ENCODE results near the gene NAV2.

NAV2 gene

DNA sequence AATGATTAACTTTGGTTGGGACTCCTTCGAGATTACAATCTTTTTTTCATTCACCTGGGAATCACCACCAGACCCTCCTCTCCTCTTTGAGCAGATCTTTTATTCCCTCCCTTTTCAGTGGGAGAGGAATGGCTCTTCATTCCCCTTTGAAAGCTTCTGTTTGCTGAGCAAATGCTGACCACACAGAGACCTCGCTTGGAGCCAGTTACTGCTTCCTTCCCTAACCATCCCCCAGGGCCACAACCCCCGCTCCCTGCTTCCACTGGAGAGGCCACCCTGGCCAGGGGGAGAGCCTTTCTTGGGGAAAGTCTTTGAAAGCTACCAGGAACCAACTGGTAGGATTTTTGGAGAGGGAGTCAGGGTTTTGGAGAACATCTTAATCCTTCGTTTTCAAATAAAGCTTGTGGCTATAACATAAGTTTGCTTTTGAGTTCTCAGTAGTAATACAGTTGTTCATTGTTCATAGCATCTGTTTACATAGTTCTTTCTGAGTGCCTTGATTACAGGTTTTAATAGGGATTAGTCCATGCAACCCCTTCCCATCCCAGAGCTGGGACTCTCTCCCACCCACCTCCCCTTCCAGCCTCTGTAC, 309.2 kb downstream of the NAV2 start:
- DNase-seq (ENCODE audit: low read depth): no peak

DNA sequence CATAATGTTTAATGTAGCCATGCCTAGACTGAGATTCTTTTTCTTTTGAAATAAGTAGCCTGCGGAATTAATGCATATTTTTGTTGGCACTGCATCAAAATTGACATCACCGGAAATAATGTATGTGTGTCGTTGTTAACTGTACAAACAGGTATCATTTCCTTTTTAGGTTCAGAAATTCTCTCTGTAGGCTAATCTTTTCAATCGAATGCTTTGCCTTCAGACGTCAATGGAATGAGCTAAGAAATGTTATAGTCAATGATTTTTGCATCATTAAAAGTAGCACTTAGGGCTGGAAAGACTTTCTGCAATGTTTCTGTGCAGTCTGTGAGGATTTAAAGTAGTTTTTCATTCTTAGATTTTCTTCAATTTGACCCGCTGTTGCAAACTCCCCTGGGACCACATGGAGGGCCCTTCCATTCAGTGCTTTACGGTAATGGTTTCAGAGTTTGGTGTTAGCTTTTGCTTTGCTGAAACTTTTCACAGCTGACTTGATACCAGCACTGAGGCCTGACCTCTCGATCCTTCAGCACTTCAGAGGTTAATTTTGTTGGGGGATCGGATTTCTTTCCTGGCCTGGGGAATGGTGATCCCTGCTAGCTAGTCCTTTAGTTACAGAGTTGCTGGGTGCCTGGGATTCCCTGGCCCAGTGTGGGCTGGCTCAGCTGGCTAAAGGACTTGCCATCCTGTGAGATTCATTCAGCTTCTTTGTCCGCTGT, 309.9 kb downstream of the NAV2 start:
- no peak for DNase-seq (ENCODE audit: low read depth)

DNA sequence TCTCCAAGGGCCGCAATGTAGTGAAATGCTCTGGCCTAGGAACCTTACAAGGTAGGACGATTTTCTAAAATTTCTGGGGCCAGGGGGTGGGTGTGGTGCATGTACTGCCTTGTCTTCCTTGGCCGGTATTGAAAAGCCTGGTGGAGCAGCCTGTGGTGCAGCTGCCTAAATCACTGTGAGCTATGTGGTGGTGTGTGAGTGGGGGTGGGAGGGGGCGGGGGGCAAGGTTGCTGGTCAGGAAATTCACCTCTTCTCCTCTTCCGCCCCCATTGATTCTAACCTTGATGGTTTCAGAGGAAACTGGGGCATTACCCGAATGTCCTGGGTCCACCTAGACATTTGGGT, 310.4 kb downstream of the NAV2 start:
- no peak for DNase-seq (ENCODE audit: low read depth)

DNA sequence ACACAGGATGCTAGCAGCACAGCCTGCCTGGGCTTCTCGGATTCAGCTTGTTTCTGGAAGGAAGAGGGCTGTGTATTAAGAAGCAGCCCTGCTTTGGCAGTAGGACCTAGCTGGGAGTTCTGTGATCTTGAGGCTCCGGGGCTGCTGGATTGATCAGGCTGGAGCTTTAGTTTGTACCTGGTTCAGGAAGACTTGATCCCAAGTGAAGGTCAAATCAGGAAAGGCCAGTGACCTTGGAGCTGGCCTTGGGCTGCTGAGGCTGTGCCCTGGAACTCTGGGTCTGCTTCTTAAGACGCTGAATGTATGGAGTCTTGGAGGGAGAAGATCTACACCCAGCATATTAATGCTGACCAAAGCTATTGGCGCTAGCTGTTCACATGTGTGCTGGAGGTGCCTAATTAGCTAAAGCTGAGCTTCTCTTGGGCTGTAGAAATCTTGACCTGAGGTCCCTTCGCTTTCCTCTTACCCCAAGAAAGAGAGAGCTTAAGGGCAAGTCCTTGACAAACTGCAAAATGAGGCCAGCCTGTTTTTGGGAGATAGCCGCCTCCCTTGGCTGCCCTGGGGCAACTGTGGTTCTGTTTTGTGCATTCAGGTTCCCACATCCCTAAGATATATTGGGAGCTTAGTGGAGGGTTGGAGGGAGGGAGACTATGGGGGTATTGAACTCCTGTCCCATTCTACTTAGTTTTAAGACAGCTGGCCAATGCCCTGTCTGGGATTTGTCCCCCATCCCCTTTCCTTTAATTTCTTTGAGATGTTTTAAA, 311.7 kb downstream of the NAV2 start:
- no peak for DNase-seq (ENCODE audit: low read depth)

DNA sequence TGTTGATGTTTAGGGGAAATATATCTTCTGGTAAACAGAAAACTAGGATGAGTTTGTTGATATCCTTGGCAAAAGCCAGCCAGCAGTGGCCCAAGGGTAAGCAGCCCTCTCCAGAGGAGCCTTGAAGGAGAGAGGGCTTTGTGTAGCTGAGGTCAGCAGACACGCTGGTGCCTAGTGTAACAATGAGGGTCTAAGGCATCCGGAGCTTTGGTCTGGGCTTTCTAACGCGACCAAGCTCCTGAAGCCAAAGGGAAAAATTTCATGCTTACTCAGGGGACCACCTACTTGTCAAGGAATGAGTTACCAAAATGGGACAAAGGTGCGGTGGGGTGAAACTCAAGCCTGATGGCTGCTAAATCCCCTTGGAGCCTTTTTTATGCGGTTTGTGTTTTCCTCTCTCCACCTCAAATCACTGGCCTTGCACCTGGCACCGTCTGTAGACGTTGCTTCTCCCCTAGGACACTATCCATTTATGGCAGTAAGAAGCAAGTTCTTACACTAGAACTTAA, 312.7 kb downstream of the NAV2 start:
- no peak for DNase-seq (ENCODE audit: low read depth)

DNA sequence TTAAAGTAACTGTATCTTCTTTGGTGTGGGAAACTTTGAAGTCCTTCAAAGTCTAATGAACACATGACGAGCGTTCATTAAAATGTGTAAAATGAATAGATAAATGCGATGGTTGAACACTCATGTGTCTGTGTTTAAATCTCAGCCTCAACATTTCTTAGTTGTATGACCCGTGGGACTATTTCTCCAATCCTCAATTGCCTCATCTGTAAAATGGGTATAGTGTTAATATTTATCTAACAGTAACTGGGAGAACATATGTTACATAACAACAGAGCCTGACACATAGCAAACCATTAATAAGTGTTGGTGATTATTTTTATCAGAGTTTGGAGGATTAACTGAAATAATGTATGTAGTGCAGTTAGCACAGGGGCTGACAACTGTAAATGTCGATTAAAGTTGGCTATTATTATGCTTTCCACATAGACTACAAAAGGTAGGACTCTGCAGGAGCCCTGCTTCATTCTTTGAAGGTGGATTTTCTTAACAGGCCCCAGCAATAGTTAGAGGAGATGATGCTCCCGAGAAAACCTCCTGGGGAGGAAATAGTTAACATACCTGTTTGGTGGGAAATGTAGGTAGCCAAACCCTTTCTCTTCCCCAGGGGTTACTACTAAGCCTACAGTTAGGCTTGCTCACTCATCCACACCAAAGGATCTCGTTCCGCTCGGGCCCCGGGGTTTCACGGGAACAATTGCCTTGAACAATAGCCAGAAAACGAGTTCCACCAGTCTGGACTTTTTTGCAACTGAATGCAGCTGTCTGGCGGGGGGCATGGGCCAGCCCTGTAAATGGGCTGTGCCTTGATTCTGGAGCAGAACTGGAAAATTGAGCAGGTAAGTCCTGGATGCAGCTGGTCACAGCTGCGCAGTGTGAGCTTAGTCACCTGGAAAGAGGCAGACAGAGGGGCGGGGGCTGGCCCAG, 314.3 kb downstream of the NAV2 start:
- no peak for DNase-seq (ENCODE audit: low read depth)

DNA sequence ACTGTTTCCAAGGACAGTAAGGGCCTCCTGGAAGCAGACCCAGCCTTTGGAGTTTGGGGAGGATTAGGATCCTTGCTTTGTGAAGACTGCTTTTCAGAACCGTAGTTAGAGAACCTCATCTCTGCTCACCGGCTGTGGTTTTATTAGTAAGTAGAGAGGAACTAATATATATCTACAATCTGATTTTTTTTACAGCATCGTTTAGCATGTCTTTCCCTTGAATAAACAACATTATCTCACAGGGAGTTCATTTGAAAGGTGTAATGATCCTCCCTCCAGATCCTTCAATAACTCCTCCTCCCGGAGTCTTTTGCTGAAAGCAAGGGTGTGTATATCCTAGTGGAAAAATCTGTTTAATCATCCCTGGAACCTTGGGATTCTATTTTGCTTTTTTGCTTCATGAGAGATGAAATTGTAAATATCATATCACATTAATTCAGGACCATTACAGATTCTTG, 314.9 kb downstream of the NAV2 start:
- DNase-seq (ENCODE audit: low read depth): no peak

DNA sequence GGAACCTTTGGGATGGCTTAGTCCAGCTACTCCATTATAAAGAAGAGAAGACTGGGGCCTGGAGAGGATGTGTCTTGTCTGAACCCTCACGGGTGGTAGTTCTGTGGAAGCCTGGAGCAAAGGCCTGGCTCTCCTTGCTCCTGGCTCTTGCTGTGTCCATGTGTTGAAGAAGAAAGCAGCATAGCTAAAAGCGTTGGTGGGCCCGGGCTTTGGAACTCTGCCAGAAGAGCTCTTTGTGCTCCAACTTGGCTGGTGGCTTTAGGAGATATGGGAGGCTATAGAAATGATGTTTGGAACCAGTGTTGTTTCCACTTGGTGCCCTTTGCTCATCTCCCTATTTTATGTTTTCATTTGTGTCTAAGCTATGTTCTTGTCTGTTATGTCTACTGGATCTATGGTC, 316.6 kb downstream of the NAV2 start:
- DNase-seq (ENCODE audit: low read depth): no peak

DNA sequence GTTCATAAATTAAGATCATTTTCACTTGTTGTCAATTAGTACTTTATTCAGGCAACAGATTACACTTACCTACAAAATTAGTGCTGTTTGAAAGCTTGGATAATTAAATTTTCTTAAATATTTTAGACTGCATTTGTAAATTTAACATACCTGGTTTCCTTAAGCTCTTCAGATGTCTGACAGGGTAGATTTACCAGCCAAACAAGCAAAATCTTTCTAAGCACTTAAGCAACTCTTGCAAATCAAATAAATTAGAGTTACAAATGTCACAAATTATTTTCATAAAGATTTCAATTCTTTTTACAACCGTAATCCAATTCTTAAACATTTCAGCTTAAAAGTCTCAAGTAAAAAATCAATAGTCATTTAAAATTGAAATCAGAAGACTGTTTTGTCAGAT, 317.8 kb downstream of the NAV2 start:
- no peak for DNase-seq (ENCODE audit: low read depth)

DNA sequence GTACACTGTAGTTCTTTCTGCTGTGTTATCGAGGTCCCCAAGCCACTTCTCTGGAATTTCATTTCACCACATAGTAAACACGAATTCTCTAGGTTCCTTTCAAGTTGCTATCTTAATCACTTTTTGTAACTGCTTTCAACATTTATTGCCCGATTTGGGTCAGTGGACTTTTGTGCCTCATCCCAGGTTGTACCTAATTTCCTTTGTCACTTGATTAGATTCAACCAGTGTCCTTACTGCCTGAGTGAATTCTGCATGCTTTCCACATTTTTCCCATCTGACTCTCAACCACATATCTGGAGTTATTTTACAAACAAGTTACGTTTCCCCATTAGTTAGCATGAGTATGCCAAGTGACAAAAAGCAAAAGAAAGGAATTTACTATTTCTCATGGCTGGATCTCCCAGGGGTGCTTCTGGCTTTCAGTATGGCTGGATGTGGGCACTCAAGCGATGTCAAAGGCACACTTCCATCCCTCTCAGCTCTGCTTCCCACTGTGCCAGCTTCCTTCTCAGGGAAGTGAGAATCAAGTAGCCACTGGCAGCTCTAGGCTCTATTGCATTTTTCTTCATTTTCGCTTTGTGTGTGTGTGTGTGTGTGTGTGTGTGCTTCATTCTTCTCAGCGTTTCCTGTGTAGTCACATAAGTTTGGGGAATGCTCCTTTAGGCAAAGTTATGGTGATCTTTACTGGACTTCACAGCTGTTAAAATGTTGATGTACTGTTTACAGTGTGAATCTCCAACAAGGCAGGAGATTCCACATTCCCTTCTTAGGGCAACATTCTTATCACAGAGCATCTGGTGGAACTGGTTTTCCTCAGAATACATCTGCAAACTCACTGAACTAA, 318.7 kb downstream of the NAV2 start:
- DNase-seq (ENCODE audit: low read depth): no peak

DNA sequence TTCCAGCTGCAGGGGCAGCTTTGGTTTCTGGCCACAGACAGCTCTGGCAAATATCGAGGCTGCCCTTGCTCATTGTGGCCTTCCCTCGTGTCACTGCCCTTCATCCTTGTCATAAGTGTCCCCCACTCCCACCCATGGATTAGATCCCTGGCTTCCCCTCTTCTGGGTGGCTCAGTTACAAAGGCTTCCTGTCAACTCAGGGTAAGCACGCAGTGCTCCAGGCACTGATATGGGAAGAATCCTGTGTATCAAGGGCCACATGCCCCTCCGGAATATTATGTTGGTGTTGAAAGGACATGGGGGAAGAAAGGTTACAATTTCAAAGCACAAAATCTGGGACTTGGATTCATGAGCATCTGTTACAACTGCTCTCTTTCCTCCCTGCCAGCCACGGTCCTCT, 319.5 kb downstream of the NAV2 start:
- DNase-seq (ENCODE audit: low read depth): no peak

DNA sequence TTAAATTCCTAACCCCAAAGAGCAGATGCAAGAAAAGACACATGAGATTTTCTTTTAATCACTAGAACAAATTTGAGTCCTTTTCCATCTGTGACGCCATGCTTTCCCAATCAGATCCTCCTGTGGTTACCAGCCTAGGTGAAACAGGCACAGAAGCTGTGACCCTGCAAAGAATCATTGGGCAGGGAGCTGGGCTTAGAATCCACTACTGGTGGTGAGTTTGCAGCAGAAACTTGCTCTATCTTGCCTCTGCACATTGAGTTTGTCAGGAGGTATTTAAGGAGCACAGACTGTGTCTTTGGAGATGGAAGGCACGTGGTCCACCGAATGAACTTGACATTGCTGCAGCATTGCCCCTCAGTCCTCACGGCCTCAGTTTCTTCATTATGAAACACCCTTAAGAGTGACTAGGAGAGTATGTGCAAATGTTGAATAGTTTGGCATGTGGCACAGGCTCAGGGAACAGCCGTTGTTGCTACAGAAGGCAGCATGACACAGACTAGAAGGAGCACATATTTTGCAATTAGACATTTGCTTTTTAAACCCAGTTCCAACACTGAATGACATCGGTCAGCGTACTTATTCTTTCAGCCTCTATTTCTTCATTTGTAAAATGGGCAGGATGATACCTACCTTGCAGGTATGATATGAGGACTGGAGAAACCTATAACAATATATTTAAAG, 320.1 kb downstream of the NAV2 start:
- no peak for DNase-seq (ENCODE audit: low read depth)

DNA sequence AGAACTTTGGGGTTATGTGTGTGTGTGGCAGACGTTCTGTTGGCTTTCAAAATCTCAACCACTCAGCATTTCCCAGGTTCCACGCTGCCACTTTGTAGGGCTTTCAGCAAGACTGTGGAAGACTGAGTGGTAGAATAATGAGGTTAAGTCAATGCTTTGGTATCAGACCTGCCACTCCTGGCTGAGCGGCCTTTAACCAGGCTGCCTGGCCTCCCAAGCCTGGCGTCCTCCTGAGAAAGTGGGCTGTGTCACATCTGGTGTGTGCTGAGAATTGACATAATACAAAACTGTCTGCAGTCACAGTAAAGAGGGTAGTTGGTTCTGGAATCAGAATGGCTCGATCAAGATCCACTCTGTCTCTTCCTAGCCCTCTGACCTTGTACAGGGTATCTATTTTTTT, 321.2 kb downstream of the NAV2 start:
- no peak for DNase-seq (ENCODE audit: low read depth)

DNA sequence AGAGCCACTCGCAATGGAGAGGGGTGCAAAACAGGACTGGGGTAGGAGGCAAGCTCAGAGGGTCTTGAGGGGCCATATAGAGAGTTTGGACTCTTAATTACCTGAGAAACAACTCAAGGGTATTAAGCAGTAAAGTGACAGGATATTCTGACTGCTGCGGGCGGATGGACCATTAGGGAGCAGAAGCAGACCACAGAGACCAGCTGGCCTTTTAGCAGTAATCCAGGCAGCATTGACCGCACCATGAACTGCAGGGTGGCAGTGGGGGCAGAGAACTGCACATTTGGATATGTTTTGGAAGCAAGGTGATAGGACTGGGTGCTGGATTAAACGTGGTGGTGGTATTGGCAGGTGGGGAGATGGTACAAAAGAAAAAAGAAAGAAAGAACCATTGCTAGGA, 322.3 kb downstream of the NAV2 start:
- DNase-seq (ENCODE audit: low read depth): no peak

DNA sequence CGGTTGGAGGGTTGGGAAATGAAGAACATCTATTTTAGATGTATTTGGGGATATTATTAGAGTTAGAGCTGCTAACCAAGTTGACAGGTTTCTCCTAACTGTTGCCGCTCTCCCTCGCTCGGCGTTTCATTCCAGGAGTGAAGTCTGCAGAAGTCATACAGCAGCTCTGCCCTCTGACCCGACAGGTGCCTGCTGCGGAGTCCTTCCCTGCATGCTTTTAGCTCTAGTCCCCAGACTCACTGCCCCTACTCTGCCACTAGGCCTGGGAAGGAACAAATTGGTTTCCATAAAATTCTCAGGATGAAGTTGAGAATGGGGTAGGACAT, 322.7 kb downstream of the NAV2 start:
- DNase-seq (ENCODE audit: low read depth): no peak

DNA sequence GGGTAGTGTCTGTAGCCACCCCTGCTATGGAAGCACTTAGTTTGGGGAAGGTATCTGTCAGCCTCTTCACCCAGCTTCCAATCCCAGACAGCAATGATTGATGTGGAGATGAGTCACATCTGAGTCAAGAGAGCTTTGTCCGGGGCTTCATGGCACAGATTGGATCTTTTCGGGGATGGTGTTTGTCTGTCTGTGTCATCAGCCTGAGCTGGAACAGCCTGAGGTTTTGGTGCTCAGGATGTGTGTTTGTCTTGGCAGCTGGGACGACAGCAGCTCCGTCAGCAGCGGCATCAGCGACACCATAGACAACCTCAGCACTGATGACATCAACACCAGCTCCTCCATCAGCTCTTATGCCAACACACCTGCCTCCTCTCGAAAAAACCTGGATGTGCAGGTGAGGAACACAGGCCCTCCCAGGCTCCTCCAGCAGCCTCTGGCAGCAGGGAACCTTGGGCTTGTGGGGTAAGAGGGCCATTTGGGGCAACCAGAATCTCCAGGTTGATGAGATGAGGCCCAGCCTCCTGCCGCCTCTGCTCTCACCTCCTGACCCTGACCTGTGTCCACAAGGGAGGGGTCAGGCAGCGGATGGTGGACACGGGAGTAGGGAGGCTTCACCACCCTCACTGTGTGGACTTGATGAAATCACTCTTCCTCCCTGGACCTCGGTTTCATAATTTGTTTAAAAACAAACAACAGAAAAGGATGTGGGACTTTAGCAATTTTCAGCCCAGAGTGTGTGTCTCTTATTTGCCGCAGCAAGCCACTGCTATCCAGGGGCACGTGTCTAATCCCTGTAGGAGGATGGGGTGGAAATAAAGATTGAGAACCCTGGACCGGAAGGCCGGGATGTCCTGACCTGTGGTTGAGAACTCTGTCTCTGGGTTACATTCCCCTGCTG, 323.3 kb downstream of the NAV2 start:
- no peak for DNase-seq (ENCODE audit: low read depth)

DNA sequence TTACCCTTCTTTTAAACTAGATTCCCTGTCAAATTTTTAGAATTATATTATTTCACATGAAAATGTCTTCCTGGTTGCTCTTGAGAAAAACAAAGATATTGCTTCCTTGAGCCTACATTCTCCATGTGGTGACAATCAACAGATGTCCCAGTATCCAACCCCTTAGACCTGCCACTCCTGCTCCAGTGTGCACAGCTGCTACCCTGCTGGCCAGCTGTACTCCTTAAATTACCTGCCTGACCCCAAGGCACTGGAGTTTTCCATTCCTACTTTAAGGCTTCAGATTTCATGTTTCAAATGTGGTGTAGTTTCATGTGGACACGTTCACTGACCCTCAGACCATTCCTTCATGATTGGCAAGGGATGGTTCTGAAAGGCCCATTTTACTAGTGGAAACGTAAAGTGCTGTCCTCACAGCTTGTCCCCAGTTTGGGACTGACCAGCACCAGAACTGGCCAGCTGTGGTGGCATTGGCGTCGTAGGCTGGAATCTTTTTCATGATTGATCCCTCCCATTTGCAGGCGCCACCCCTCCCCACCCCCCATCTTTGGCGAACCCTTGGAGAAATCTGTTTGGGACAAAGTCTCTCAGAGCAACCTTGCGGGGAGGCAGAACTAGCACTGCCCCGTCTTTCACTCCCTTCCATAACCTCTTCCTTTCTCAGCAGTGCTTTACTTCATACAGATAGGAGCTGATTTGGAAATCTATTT, 324.1 kb downstream of the NAV2 start:
- no peak for DNase-seq (ENCODE audit: low read depth)

DNA sequence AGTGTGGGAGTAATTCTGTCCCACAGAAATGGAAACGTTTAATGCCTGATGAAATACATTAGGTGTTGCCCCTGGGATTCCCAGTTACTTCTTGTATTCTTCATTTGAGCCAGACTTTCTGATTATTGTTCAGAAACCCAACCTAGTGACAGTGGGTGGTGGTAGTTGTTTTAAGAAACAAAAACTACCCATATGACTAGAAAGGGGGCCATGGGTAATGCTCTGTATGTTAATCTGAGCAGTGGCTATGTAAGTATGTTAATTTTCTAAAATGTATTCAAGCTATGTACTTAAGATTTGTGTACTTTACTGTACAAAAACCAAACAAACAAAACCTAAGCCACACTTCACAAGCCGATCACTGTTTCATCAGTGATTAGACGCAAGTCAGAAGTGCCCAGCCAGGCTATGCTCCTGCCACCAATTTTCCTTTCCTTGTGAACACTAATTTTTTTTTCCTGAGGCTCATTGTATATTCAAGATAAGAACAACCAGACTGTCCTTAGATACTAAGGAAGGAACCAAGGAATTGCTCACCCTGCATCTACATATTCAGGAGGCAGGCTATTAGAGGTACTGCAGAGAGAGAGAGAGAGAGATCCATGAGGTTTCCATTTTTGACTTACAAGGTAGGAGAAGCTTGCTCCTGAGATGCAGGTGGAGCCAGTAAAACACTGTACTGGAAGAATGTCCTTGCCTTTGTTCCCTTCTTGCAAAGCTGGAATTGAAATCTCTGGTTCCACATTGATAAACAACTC, 324.9 kb downstream of the NAV2 start:
- DNase-seq (ENCODE audit: low read depth): no peak
